Lower lobe of right lung (tissue), 2 donors: ENCODE results near the gene MLYCD. TPM values are rescaled to one million over a fixed set of nuclear protein-coding genes. Genes with fewer than 3 reads are reported as not detected.

ENCODE experiments used
- ATAC-seq, 2 donors: fragments of 200-7000 bp; cut with Tn5 transposase; one replicate each; pipeline ENCODE4 v1.9.1; 2020 to 2022; ENCODE audit warnings: mild to moderate bottlenecking in 2 of 2, moderate library complexity in 2 of 2
- DNase-seq: peaks from one replicate; pipeline ENCODE4 v3.0.0-alpha.2; 2020
- H3K27ac ChIP-seq: fragments of 200-600 bp; one replicate; pipeline ENCODE4 v1.8.0; 2022
- H3K27me3 ChIP-seq: fragments of 200-600 bp; one replicate; pipeline ENCODE4 v1.8.0; 2022; ENCODE audit warnings: low read depth
- H3K36me3 ChIP-seq: fragments of 200-600 bp; one replicate; pipeline ENCODE4 v1.8.0; 2022; ENCODE audit warnings: mild to moderate bottlenecking
- H3K4me1 ChIP-seq: fragments of 200-600 bp; one replicate; pipeline ENCODE4 v1.8.0; 2022
- H3K4me3 ChIP-seq: fragments of 200-600 bp; one replicate; pipeline ENCODE4 v1.8.0; 2022; ENCODE audit warnings: mild to moderate bottlenecking
- H3K9me3 ChIP-seq: fragments of 200-600 bp; one replicate; pipeline ENCODE4 v1.8.0; 2022
- intact Hi-C: fragments of 100-400 bp; cut with DNase I; formaldehyde crosslinking; loops from one replicate; pipeline ENCODE4 v1.11.0; 2022
- total RNA-seq: library from RNA; stranded (reverse); fragmentation: NEBNext Ultra II Directional; extraction: Animal tissue kit (Norgen Biotek cat#: 25700); gene quantifications from one replicate; pipeline ENCODE4 v1.2.1, GENCODE V29; 2021
- TF ChIP-seq, protein P1 (sequence below): fragments of 200-600 bp; IDR thresholded peaks from one replicate; pipeline ENCODE4 v1.8.0; 2022; ENCODE audit warnings: antibody characterized with exemption, mild to moderate bottlenecking
- donor health status: DM: no; HTN: yes; CAD: no; lungs with severe emphysema.

The MLYCD gene
- total RNA-seq, 1 donor from 2014 or later = 9.1 TPM

DNA sequence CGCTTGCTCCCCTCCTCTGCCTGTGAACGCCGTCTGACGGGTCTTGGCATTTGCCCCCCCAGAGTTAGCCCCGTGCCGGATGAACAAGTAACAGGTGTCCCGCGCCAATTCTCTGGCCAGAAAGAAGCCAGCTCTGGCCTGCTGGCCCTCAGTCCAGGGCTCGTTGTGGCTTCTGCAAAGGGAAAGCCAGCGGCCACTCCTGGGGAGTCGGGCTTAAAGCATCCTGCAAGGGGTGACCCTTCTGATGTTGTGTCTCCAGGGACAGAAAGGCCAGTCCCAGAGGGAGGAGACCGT is 35.7 kb downstream of the MLYCD start:
- no peaks in the 10 kb centered on the region for H3K36me3 ChIP-seq
- intact Hi-C loops = no loop called here
- TF ChIP-seq, protein P1, sequence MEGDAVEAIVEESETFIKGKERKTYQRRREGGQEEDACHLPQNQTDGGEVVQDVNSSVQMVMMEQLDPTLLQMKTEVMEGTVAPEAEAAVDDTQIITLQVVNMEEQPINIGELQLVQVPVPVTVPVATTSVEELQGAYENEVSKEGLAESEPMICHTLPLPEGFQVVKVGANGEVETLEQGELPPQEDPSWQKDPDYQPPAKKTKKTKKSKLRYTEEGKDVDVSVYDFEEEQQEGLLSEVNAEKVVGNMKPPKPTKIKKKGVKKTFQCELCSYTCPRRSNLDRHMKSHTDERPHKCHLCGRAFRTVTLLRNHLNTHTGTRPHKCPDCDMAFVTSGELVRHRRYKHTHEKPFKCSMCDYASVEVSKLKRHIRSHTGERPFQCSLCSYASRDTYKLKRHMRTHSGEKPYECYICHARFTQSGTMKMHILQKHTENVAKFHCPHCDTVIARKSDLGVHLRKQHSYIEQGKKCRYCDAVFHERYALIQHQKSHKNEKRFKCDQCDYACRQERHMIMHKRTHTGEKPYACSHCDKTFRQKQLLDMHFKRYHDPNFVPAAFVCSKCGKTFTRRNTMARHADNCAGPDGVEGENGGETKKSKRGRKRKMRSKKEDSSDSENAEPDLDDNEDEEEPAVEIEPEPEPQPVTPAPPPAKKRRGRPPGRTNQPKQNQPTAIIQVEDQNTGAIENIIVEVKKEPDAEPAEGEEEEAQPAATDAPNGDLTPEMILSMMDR = no peak
- no peak overlapping the region for H3K27ac ChIP-seq
- no peaks in the 10 kb centered on the region for H3K9me3 ChIP-seq
- no peak overlapping the region for H3K4me3 ChIP-seq
- no peaks in the 10 kb centered on the region for H3K27me3 ChIP-seq
- ATAC-seq (no peak), DNase-seq (no peak)
- no peaks in the 10 kb centered on the region for H3K4me1 ChIP-seq

- H3K4me1 ChIP-seq = no peaks in the 10 kb centered on the region
- TF ChIP-seq, protein P1 = no peak
- no peak overlapping the region for H3K27ac ChIP-seq
- intact Hi-C loops = no loop called here
- H3K9me3 ChIP-seq = no peaks in the 10 kb centered on the region
- H3K36me3 ChIP-seq = no peaks in the 10 kb centered on the region
- H3K4me3 ChIP-seq = no peak overlapping the region
- no peaks in the 10 kb centered on the region for H3K27me3 ChIP-seq
- ATAC-seq (no peak), DNase-seq (no peak)
Measured at GRCh38 chr16:83935005-83935857, 36.3 kb downstream of the MLYCD start.

DNA sequence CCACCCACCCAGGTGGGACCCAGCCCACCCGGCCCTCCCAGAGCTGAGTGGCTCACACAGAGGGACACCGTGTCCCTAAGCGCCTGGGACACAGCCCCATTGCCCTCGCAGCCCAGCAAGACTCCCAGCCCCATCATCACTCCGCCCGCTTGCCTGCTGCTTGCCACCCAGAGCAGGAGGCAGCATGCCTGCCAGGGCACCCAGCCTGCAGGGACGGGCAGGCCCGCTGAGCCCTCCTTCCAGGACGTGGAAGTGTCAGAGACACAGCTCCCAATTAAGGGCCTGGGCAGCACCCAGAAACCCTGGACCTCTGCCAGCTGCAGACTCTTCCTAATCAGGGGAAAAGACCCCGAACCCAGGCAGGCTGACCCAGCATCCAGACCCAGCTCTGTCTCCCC is 36.9 kb downstream of the MLYCD start:
- ATAC-seq (no peak), DNase-seq (no peak)
- no peaks in the 10 kb centered on the region for H3K4me1 ChIP-seq
- H3K27me3 ChIP-seq = no peaks in the 10 kb centered on the region
- no peak overlapping the region for H3K4me3 ChIP-seq
- no peaks in the 10 kb centered on the region for H3K36me3 ChIP-seq
- no peaks in the 10 kb centered on the region for H3K9me3 ChIP-seq
- H3K27ac ChIP-seq = no peak overlapping the region
- TF ChIP-seq, protein P1 = no peak
- intact Hi-C loops = no loop called here

GRCh38 chr16:83936581-83937165 is 37.8 kb downstream of the MLYCD start:
- ATAC-seq (no peak), DNase-seq (no peak)
- H3K36me3 ChIP-seq = no peaks in the 10 kb centered on the region
- no peaks in the 10 kb centered on the region for H3K9me3 ChIP-seq
- H3K27me3 ChIP-seq = no peaks in the 10 kb centered on the region
- H3K27ac ChIP-seq = no peak overlapping the region
- intact Hi-C loops = no loop called here
- no peak overlapping the region for H3K4me3 ChIP-seq
- H3K4me1 ChIP-seq = no peaks in the 10 kb centered on the region
- TF ChIP-seq, protein P1 = no peak

DNA sequence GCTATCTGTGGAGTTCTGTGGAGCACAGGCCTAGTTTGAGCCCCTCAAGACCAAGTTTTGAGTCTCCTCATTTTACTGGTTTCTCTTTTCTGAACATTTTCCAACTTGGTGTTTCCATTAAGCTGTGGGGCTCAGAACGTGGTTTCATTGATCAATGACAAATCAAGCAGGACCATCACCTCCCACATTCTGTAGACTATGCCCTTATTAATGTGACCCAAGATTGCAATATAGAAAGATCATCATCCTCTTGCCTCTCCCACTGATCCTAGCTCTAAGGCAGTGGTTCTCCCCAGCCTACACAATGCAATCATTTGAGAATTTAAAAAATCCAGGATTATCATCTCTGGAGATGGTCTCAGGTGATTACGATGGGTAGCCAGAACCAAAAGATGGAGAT is 38.4 kb downstream of the MLYCD start:
- no peak for ATAC-seq
- TF ChIP-seq, protein P1 = no peak

More for the DNA sequence above, 38.4 kb downstream of the MLYCD start:
- Histone ChIP-seq H3K27ac (no peak overlapping the region), H3K27me3 (no peaks in the 10 kb centered on the region), H3K4me1 (no peaks in the 10 kb centered on the region), H3K4me3 (no peak overlapping the region), H3K9me3 (no peaks in the 10 kb centered on the region), H3K36me3 (no peaks in the 10 kb centered on the region)
- no peak for DNase-seq
- intact Hi-C loops = no loop called here
